Left lung (tissue), 10 donors: ENCODE results near the gene PPP1R3C. TPM values are rescaled to one million over a fixed set of nuclear protein-coding genes. Genes with fewer than 3 reads are reported as not detected.

Experiments used
- ATAC-seq: fragments of 200-7000 bp; cut with Tn5 transposase; one replicate; pipeline ENCODE4 v1.9.1; 2020; ENCODE audit warnings: moderate library complexity
- DNase-seq, 4 donors: peaks; one replicate each; pipeline ENCODE4 v3.0.0-alpha.2; 2013 to 2020
- H3K27ac ChIP-seq, 2 donors: fragments of 200-600 bp; sonication (generic) in 1 of 2; one replicate each; pipeline versions ENCODE4 v1.5.0 to v1.8.0; 2020 to 2021
- H3K27me3 ChIP-seq, 2 donors: fragments of 200-600 bp; sonication (generic) in 1 of 2; one replicate each; pipeline versions ENCODE4 v1.5.0 to v1.8.0; 2020 to 2021
- H3K36me3 ChIP-seq, 2 donors: fragments of 200-600 bp; sonication (generic) in 1 of 2; one replicate each; pipeline versions ENCODE4 v1.5.0 to v1.8.0; 2020 to 2021
- H3K4me1 ChIP-seq, 2 donors: fragments of 200-600 bp; one replicate each; pipeline ENCODE4 v1.8.0; 2021
- H3K4me3 ChIP-seq, 2 donors: fragments of 200-600 bp; sonication (generic) in 1 of 2; one replicate each; pipeline versions ENCODE4 v1.5.0 to v1.8.0; 2020 to 2021; ENCODE audit warnings: mild to moderate bottlenecking in 1 of 2
- H3K9me3 ChIP-seq, 2 donors: fragments of 200-600 bp; sonication (generic) in 1 of 2; one replicate each; pipeline versions ENCODE4 v1.5.0 to v1.8.0; 2020 to 2021
- CTCF ChIP-seq, 2 donors: fragments of 200-600 bp; sonication (generic) in 1 of 2; IDR thresholded peaks; one replicate each; pipeline versions ENCODE4 v1.5.0 to v1.8.0; 2021; ENCODE audit warnings: antibody characterized with exemption in 2 of 2
- intact Hi-C, 2 donors: fragments of 100-400 bp; cut with DNase I; formaldehyde crosslinking; loops; one replicate each; pipeline versions ENCODE4 v1.11.2 to v1.14.2; 2022
- polyA plus RNA-seq, 6 donors: library from polyadenylated mRNA; unstranded; fragments of 120-200 nt; gene quantifications; one replicate each; pipeline ENCODE4 v1.2.1, GENCODE V29; 2013; ENCODE audit not compliant: insufficient read length in 6 of 6
- total RNA-seq, 2 donors: library from RNA; stranded (reverse); fragmentation: NEBNext Ultra II Directional; extraction: Animal tissue kit (Norgen Biotek cat#: 25700); gene quantifications; one replicate each; pipeline ENCODE4 v1.2.1, GENCODE V29; 2021
- donor health status: DM: no; HTN: yes; CAD: no.
- donor health status: DM: no; HTN: no; CAD: no.

Gene PPP1R3C
- total and polyA plus RNA-seq, 8 donors, result 16.8 to 237 (median 200) TPM

GRCh38 chr10:91664426-91664825 is 31.6 kb upstream of the PPP1R3C start:
- H3K36me3 ChIP-seq, result no peaks in the 10 kb centered on the region
- no peak for ATAC-seq
- intact Hi-C loops, result no loop called here
- H3K4me3 ChIP-seq, result no peak overlapping the region
- no peaks in the 10 kb centered on the region for H3K4me1 ChIP-seq
- H3K9me3 ChIP-seq, result no peaks in the 10 kb centered on the region
- no peak for DNase-seq
- no peak overlapping the region for H3K27ac ChIP-seq
- H3K27me3 ChIP-seq, result no peaks in the 10 kb centered on the region
- no peak for TF ChIP-seq CTCF (IDR thresholded peaks at IDR 0.05)

- intact Hi-C loops, result no loop called here
- H3K27ac ChIP-seq, result no peak overlapping the region
- no peaks in the 10 kb centered on the region for H3K4me1 ChIP-seq
- no peaks in the 10 kb centered on the region for H3K36me3 ChIP-seq
- ATAC-seq (no peak), DNase-seq (no peak)
- H3K27me3 ChIP-seq, result no peaks in the 10 kb centered on the region
- no peak for TF ChIP-seq CTCF (IDR thresholded peaks at IDR 0.05)
- H3K9me3 ChIP-seq, result peaks cover 0 to under 1% of the 10 kb centered on the region in 2 donors
- H3K4me3 ChIP-seq, result no peak overlapping the region
Observed at GRCh38 chr10:91662993-91663392, 30.1 kb upstream of the PPP1R3C start.

GRCh38 chr10:91653219-91653870 is 20.5 kb upstream of the PPP1R3C start:
- Histone ChIP-seq H3K4me3 (no peak overlapping the region), H3K36me3 (no peaks in the 10 kb centered on the region), H3K4me1 (no peaks in the 10 kb centered on the region), H3K27me3 (no peaks in the 10 kb centered on the region), H3K27ac (no peak overlapping the region), H3K9me3 (peaks cover 0 to 4% of the 10 kb centered on the region in 2 donors)
- peak; percentile 37 for ATAC-seq
- TF ChIP-seq CTCF (IDR thresholded peaks at IDR 0.05), result no peak
- DNase-seq, result no peak
- intact Hi-C loops, result no loop called here

- ATAC-seq (peak; percentile 83), DNase-seq (no peak)
- Histone ChIP-seq H3K9me3 (no peaks in the 10 kb centered on the region), H3K36me3 (no peaks in the 10 kb centered on the region), H3K4me1 (no peaks in the 10 kb centered on the region), H3K27ac (no peak overlapping the region), H3K27me3 (no peaks in the 10 kb centered on the region), H3K4me3 (no peak overlapping the region)
- no peak for TF ChIP-seq CTCF (IDR thresholded peaks at IDR 0.05)
- intact Hi-C loops, result no loop called here
Observed at GRCh38 chr10:91652364-91652763, 19.5 kb upstream of the PPP1R3C start.

GRCh38 chr10:91643700-91644099 is 10.8 kb upstream of the PPP1R3C start:
- intact Hi-C loops, result no loop called here
- Histone ChIP-seq H3K9me3 (no peaks in the 10 kb centered on the region), H3K27ac (no peak overlapping the region), H3K27me3 (no peaks in the 10 kb centered on the region), H3K4me3 (no peak overlapping the region), H3K4me1 (no peaks in the 10 kb centered on the region), H3K36me3 (no peaks in the 10 kb centered on the region)
- TF ChIP-seq CTCF (IDR thresholded peaks at IDR 0.05), result no peak
- ATAC-seq (no peak), DNase-seq (no peak)
